Midbrain (tissue), 1 donor: ENCODE measurements around the gene LRP5.
"Not testable (repeated sequence)": the region's sequence is repeated elsewhere in the genome, so short reads cannot be mapped to it uniquely, and the experiment has no call there.

Source experiments
- DNase-seq: peaks from one replicate; lab custom pipeline; 2025; lab: John Stamatoyannopoulos, UW

Gene LRP5

DNA sequence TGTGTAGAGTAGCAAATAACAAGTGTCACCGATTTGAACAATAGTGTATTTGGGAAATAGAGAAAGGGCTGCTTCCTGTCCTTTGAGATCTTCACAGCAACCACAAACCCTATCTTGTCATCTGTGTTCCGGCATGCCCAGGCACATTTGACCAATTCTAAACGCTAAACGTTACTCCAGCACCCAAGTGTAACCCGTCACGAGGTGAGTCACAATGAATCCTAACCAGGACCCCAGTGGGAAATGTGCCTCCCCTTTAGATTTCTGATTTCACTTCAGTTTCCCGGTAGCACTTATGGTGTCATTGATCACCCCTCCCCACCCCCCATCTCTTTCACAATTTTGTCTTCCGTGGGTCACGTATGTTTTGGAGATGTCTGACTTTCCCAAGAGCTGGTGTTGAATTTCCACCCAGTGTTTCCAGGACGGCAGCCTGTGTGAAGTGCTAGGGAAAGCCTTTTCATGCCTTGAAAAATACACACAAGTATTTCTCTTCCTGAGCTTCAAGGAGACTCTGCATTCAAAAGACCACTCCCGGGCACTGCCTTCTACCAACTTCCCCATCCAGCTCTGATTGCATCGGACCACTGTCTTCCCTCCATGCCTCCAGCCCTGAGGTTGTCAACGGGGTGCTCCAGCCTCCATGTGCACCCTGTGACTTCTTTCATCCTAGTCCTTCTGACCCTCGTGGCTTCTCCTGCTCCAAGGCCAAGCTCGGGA, 30.1 kb upstream of the LRP5 start:
- DNase-seq: no peak

DNA sequence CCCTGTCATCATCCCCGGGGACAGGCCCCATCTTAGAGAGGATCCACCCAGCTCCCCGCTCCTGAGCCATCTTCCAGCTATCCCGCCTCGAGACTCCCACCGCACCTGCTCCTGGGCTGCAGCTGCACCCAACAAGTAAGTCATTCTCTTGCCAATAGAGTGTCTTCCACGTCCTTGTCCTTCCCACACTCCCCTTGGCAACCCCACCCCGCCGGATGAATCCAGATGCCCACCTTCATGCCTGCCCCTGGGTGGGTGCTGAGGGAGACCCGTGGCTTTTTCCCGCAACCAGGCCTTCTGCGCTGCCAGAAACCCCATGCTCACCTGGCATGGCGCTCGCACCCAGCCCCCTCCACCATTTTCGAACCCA, 29.5 kb upstream of the LRP5 start:
- no peak for DNase-seq

DNA sequence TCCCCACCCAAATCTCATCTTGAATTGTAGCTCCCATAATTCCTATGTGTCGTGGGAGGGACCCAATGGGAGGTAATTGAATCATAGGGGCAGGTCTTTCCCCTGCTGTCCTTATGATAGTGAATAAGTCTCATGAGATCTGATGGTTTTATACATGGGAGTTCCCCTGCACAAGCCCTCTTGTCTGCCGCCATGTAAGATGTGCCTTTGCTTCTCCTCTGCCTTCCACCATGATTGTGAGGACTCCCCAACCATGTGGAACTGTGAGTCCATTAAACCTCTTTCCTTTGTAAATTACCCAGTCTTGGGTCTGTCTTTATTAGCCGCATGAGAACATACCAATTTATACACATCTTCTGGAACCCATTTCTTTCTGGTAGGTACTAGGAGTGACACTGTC, 27.8 kb upstream of the LRP5 start:
- DNase-seq: not testable (repeated sequence)

DNA sequence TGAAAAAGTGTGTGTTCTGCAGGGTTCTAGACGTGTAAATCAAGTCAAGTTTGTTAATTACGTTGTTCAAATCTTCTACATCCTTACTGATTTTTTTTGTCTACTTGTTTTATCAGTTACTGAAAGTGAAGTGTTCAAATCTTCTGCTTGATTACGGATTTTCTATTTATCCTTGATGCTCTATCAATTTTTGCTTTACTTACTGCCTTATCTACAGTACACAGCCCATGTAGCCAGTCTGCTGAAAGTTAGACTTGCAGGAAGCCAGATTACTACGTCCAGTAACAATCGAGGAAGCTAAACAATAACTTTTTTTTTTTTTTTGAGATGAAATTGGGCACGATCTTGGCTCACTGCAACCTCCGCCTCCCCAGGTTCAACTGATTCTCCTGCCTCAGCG, 25.0 kb upstream of the LRP5 start:
- no peak for DNase-seq

DNA sequence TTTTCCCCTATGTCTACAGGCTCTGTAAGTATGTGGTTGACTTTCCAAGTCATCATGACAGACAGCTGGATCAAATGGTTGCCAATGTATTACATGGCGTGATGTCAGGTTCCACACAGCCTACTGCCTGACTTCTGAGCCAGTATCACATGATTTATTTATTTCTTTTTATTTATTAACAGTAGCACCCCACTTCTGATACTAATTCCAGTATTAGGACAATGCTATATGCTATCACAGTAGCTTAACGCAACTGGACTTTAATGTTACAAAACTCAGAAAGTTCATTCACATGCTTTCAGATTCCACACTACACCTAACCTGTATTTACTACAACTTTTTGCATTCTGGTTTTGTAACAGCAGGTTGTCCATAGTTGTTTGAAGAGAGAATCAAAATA, 22.9 kb upstream of the LRP5 start:
- DNase-seq: no peak

DNA sequence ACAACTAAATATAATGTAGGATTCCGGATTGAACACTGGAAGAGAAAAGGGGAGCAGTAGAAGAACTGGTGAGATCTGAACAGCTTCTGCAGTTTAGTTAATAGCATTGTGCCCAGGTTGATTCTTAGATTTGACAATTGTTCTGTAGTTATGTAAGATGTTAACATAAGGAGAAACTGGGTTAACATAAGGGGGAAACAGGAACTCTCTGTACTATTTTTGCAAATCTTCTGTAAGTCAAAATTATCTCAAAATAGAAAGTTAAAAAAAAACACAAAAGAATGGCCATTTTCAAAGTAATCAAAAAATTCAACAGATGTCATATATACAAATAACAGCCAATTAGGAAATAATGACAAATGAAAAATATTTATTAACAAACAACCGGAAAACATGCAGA, 18.7 kb upstream of the LRP5 start:
- DNase-seq: no peak

DNA sequence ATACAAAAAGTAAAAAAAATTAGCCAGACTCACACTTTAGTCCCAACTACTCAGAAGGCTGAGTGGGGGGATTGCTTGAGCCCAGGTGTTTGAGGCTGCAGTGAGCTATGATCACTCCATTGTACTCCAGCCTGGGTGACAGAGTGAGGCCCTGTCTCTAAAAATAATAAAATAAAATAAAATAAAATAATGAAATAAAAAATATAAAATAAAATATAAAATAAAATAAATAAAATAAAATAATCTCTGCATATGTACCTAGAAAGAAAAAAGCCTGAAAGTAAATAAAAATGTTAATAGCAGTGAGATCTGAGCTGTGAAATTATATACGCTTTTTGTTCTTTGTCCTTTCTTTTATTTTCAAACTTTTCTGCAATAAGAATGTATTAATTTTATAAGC, 17.1 kb upstream of the LRP5 start:
- DNase-seq: no peak

DNA sequence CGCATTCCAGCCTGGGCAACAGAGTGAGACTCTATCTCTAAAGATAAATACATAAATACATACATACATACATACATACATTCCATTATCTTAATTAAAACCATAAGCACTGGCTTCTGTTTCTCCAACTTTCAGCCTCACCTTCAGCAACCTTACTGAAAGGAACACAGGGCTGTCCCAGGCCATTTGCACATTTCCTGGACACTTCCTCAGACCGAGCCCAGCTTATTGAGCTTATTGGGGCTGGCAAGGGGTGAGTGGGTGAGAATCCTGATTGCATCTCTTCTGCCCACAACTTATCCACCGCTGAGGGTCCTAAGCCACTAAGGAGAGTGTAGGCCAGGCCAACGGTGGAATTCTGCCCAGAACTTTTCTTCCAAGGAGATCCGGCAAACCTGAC, 16.5 kb upstream of the LRP5 start:
- no peak for DNase-seq

DNA sequence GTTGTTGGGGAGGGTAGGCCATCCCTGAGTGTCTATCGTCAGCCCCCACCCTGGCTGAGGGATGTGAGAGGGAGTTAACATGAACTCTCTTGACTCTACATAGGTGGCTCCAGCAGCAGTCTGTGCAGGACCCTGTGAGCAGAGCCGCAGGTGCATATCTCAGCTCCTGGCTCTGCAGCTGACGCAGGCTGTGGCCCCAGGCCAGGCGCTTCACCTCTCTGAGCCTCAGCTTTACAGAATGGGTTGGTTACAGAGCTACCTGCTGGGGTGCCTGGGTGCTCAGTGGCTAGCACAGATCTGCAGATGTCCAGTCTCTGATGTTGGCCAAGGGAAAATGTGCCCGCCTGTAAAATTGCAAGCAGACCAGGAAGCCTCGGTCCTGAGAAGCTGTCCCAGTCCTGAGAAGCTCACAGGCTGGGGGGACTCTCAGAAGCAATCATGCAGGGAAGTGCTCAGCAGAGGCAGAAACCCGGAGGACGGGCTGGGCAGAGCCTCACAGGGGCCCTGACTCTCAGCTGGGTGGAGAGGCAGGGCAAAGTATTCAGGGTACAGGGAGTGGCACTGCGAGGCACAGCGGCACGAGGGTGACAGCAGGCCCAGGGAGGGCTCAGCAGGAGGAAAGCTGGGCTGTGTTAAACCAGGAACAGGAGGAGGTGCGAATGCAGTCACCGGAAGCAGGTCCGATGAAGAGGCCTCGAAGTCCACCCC, 15.9 kb upstream of the LRP5 start:
- DNase-seq: no peak

DNA sequence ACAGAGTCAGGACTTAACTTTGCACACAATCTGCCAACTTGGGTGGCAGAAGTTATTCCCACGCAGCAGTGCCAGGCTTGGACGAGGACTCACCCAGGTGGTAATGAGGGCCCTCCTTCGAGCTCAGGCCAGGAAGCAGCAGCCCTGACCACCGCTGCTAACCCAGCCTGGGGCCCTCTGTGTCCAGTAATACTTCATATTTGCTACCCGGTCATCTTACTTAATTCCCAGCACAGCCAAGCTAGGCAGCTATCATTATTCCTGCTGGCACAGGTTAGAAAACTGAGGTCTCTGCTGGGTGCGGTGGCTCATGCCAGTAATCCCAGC, 15.4 kb upstream of the LRP5 start:
- DNase-seq: no peak

DNA sequence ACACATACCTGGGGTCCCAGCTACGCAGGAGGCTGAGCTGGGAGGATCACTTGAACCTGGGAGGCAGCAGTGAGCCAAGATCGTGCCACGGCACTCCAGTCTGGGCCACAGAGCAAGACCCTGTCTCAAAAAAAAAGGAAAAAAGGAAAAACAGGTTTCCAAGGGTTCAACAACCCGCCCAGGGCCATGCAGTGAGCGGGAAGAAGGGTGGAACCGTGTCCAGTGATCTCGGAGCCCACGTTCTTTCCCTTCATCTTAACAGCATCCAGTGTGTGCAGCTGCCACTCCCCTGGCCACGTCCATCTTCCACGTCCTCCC, 14.9 kb upstream of the LRP5 start:
- no peak for DNase-seq

DNA sequence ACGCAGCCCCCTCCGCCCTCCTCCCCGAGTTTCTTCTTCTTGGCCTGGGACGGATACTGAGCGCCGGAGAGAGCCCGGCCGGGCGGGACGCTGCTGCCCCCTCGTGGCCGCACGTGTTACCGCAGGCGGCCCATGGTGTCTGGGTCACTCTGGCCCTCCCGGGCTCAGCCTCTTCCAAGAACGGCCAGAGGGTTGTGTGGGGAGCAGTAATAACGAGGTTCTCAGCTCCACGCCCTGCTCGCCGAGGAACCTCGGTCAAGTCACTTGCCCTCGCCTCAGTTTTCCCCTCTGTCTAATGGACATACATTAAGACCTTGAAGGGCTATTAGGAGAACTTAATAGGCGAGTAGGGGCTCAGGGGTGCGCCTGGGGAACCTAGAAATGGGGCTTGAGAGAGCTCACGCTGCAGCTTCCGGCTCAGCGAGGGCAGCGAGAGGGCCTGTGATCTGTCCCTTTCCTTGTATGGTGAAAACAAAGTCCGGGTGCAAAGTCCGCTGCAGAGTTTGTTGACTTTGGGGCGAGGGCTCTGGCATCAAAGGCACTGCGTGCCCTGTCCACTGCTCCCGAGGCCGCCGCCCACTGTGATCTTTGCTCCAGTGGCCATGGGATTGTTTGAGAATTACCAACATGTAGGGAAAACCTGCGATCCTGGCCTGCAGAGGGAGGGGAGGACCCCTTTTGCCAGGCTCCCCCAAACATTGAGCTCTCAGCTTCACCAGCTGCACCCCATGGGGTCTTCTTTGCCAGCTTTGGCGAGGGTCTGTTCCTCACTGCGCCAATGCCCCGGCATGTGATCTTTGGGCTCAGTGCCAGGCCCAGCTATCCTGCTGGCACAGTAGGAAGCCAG, 14.4 kb upstream of the LRP5 start:
- DNase-seq: peak; percentile 81

DNA sequence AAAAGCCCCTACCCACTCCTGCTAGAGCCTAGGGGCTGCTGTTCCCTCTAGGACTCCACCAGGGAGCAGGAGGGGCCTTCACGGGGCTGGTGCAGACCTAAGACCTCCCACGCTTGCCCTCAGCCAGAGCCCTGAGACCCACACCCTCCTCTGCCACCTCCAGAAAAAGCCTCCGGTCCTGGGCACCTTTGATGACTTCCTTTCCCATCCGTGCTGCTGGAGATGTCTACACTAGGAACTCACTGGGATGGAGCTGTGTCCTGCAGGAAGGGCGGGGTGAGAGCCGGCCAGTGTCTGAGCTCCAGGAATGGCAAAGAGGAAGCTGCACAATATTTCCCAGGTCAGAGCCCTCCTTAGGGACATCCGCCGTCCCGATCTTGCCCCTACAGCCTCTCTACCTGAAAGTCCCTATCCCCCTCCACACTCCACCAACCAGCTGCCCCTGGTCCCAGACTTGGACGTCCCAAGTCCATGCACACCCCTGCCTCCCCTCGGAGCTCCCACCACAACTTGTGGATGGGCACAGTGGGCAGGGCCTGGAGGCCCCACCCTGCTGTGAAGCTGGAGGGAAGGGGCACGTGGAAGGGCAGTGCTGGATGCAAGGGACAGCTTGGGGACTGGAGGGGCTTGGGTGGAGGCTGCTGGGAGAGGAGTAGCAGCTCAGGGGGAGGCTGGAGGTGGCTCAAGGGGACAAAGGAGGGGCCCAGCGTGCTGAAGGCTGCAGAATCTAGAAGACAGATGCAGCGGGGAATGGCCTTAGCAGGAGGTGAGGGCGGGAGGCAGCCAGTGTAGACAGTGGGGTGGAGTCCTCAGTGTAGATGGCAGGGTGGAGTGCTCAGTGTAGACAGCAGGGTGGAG, 13.5 kb upstream of the LRP5 start:
- no peak for DNase-seq

DNA sequence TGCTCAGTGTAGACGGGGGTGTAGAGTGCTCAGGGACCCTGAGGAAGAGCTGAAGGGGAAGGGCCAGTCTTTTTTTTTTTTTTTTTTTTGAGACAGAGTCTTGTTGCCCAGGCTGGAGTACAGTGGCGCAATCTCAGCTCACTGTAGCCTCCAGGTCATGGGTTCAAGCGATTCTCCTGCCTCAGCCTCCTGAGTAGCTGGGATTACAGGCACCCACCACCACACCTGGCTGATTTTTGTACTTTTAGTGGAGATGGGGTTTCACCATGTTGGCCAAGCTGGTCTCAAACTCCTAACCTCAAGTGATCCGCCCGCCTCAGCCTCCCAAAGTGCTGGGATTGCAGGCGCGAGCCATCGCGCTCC, 12.9 kb upstream of the LRP5 start:
- DNase-seq: not testable (repeated sequence)

DNA sequence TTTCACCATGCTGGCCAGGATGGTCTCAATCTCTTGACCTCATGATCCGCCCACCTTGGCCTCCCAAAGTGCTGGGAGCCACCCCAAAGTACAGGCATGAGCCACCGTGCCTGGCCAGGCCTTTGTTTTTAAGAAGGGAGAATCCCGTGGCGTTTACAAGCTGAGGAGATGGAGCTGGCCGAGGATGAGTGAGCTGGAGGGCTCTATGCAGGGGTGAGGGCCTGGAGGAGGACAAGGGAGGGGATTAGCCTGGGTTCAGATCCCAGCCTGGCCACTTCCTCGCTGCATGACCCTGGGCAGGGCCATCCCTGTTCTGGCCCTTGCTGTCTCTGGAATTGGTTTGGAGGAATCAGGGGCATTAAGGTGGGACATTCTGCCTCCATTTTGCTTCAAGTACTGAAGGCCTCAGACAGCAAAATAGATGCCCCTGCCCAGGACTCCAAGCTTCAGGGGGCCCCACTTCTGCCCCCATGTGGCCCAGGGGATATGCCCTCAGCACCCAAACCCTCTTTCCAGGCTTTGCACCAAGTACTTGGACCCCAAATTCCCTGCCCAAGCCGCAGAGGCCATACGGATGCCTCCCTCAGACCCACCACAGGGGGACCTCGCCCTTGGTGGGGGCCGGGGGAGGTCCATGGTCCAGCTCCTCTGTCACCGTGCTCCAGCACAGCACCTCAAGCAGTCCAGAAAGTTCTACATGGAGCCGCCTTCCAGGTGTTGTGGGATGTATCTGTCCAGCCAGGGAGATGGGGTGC, 12.1 kb upstream of the LRP5 start:
- no peak for DNase-seq

DNA sequence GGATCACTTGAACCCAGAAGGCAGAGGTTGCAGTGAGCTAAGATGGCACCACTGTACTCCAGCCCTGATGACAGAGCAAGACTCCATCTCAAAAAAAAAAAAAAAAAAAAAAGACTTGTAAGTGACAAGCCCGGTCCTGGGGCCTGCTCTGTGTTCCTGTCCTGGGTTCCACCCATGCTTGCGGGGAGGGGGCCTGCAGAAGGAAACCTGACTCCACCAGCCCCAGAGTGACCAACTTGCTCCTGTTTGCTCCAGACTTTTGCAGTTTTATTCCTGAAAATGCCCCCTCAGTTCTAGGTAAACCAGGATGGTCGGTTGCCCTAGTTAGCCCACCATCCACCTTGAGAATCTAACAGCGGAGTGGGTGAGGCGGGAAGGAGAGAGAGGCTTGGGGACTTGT, 10.1 kb upstream of the LRP5 start:
- DNase-seq: no peak

GRCh38 chr11:68302670-68303069, 9.7 kb upstream of the LRP5 start:
- no peak for DNase-seq

- no peak for DNase-seq
Measured at GRCh38 chr11:68303083-68303482, 9.3 kb upstream of the LRP5 start.

DNA sequence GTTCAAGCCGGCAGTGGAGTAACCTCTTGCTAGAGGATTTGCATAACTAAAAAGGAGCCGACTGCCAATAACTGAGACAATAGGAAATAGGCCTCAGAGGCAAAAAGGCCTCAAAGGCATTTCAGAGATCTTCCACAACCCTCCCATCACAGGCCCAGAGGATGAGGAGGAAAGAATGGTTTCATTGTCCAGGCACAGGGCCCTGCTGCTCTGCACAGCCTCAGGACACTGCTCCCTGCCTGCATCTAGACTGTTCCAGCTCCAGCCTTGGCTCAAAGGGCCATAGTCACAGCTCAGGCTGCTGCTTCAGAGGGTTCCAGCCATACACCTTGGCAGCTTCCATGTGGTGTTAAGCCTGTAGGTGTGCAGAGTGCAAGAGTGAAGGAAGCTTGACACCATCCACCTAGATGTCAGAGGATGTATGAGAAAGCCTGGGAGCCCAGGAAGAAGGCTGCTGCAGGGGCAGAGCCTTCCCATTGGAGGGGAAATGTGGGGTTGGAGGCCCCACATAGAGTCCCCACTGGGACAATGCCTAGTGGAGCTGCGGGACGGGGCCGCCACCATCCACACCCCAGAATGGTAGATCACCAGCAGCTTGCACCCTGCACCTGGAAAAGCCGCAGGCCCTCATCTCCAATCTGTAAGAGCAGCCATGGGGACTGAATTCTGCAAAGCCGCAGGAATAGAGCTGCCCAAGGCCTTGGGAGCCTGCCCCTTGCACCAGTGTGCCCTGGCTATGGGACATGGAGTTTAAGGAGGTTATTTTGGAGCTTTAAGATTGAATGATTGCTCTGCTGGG, 8.2 kb upstream of the LRP5 start:
- no peak for DNase-seq

- DNase-seq: no peak
Measured at GRCh38 chr11:68306636-68307035, 5.8 kb upstream of the LRP5 start.

DNA sequence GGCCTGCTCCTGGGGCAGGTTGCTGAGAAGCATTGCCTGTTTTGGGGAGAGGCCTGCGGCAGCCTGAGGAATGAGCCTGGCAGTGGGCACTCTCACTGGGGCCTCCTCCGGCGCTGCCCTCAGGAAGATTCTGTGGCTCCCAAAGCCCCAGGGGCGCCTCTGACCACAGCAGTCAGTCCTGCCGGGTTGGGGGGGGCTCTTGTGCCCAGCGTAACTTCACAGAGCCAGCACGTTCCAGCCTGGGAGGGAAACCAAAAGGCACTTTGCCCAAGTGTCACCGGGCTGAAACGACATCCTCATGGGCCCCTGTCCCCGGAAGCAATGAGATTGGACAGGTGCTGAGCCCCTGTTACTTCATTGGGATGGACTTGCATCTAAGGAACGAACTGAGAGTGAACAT, 4.3 kb upstream of the LRP5 start:
- DNase-seq: no peak
